C4-2B (cell line): ENCODE results near the gene SPON1.
"Not testable (repeated sequence)": the region's sequence is repeated elsewhere in the genome, so short reads cannot be mapped to it uniquely, and the experiment has no call there.

ENCODE experiments used
- H3K27ac ChIP-seq: fragments of 450-650 bp; 2 replicates; pipeline ENCODE4 v1.5.1; 2017
- CTCF ChIP-seq: fragments of 450-650 bp; conservative IDR thresholded peaks from 2 replicates; pipeline ENCODE4 v1.5.1; 2017; ENCODE audit warnings: mild to moderate bottlenecking
- ZFX ChIP-seq: fragments of 450-650 bp; IDR thresholded peaks from 2 replicates; pipeline ENCODE4 v1.6.1; 2017

SPON1 gene

DNA sequence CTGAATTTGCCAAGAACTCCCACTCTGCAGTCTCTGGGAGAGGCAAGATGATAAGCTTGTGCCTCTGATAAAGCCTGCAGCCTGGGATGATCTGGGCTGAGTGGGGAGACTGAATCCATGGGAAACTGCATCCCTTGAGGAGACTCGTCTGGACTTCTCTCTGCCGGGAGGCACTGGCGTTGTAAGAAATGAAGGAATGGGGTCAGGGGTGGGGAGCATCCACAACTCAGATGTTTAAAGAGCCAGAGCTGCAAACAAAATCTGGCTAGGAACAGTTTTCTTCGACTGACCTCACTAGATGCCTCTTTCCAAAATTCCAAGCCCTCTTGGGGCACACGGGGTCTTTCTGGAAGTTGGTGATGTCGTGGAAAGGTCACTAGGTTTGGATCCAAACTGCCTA lies 64.4 kb downstream of the SPON1 start:
- H3K27ac ChIP-seq = no peak overlapping the region
- no peak for TF ChIP-seq CTCF
- no peak for TF ChIP-seq ZFX

GRCh38 chr11:14027525-14027924 lies 65.0 kb downstream of the SPON1 start:
- H3K27ac ChIP-seq = no peak overlapping the region
- TF ChIP-seq ZFX = no peak
- no peak for TF ChIP-seq CTCF

DNA sequence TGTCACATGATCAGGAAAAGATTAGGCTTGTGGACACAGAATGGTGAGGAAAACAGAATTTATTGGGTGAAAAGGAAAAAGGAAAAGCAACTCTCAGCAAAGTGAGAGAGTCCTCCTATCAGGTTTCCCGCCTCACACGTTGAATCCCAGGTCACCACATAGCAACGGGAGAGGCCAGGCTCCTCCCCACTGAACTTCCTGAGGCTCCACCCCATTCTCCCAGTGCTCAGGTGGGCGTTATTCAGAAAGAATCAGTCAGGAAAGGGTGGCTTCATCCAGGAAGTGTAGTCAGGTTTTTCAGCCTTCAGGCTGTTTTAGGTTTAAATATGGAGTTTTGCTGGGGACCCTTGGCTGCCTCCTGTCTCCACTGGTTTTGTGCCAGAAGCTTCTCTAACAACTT lies 66.9 kb downstream of the SPON1 start:
- TF ChIP-seq ZFX = no peak
- TF ChIP-seq CTCF = no peak

DNA sequence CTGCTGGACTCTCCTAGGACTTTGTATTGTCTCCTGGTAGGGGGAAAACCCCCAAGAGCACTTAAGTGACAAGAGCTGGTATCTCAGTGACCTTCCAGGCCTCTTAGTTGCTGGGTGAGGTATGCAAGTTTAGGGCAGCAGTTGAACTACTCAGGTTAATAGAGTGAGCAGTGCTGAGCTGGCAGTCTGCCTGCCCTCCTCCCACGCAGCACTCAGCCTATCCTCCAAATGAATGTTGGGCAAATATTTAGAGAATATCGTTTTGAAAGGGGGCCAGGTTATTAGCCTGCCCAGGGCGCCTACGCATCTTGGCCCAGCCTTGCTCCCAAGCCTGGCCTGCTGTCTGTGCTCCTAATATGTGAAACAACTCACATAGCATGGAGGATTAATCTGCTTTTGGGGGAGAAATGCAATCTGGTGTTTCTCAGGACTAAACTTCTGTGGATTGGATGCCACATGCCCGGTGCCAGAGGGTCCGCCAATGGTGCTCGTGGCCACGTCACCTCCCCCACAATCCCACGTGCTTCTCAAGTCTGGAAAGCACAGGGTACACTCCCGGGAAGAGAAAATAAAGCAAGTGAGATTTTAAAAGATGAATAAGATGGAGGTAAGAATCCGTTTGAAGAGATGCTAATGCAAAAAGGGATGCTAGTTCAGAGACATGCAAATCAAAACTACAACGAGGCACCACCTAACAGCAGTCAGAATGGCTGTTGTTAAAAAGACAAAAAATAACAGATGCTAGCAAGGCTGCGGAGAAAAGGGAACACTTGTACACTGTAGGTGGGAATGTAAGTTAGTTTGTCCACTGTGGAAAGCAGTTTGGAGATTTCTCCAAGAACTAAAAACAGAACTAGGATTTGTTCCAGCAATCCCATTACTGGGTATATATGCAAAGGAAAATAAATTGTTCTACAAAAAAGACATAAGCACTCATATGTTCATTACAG lies 67.7 kb downstream of the SPON1 start:
- TF ChIP-seq ZFX = no peak
- TF ChIP-seq CTCF = no peak
- H3K27ac ChIP-seq = peak overlapping the region; percentile 18

More for the DNA sequence above, 66.9 kb downstream of the SPON1 start:
- H3K27ac ChIP-seq = peak overlapping the region; percentile 18

DNA sequence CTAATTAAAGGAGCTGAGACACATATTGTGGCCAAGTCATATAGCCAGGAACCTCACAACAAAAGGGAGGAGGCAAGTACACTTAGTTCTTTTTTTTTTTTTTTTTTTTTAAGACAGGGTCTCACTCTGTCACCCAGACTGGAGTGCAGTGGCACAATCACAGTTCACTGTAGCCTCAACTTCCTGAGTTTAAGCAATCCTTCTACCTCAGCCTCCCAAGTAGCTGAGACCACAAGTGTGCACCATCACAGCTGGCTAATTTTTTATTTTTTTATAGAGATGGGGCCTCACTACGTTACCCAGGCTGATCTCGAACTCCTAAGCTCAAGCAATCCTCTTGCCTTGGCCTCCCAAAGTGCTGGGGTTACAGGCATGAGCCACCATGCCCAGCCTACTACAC lies 73.0 kb downstream of the SPON1 start:
- not testable (repeated sequence) for H3K27ac ChIP-seq

GRCh38 chr11:14036469-14036868 lies 73.9 kb downstream of the SPON1 start:
- H3K27ac ChIP-seq = no peak overlapping the region
- TF ChIP-seq CTCF (no peak), ZFX (no peak)

GRCh38 chr11:14041040-14041439 lies 78.5 kb downstream of the SPON1 start:
- TF ChIP-seq CTCF (peak; percentile 79), ZFX (no peak)
- H3K27ac ChIP-seq = no peak overlapping the region

DNA sequence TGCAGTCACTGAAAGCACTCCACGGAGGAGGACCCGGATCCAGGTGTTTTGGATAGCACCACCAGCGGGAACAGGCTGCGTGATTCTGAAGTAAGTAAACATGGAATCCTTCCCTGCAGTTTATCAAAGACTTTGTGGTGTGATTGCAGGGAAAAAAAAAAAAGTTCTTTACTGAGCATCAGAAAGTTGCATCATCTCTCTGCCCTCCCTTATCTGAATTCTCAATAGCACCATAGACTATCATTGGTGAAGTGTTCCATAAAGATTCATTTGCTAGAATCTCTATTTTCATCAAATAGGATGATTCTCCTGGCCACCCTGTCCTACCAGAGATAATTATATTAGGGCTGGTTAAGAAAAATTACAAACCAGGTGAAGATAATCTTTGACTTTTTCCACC lies 79.0 kb downstream of the SPON1 start:
- no peak for TF ChIP-seq CTCF
- no peak for TF ChIP-seq ZFX
- no peak overlapping the region for H3K27ac ChIP-seq
